ENCODE results near the gene UNC13D. TPM values are rescaled to one million over a fixed set of nuclear protein-coding genes. Genes with fewer than 3 reads are reported as not detected.

The UNC13D gene
- total RNA-seq, 1 donor from 2014 or later: 3.1 TPM

GRCh38 chr17:75880266-75880665 lies 36.1 kb upstream of the UNC13D start:
- Mint-ChIP-seq H3K4me3 (peak overlapping the region; percentile 47), H3K27ac (ENCODE audit: unreplicated experiment) (no peak overlapping the region), H3K9me3 (no peaks in the 10 kb centered on the region), H3K4me1 (peaks cover 5% of the 10 kb centered on the region), H3K36me3 (ENCODE audit: low read depth) (no peaks in the 10 kb centered on the region), H3K27me3 (ENCODE audit: low read depth) (peaks cover 62% of the 10 kb centered on the region)
- TF ChIP-seq CTCF (conservative IDR thresholded peaks at IDR 0.05): no peak
- no peak for DNase-seq (ENCODE audit: low read depth, low spot score)

GRCh38 chr17:75878174-75878998 lies 34.2 kb upstream of the UNC13D start, which contains the start of gene TRIM47:
Gene TRIM47 (minus strand): TSS chr17:75878581. CDS start chr17:75878548, 33 bp downstream.
- DNase-seq (ENCODE audit: low read depth, low spot score): no peak
- Mint-ChIP-seq H3K27me3 (ENCODE audit: low read depth) (peaks cover 66% of the 10 kb centered on the region), H3K27ac (ENCODE audit: unreplicated experiment) (no peak within 1 kb of the TSS), H3K4me3 (peak within 1 kb of the TSS; percentile 62), H3K36me3 (ENCODE audit: low read depth) (no peaks in the 10 kb centered on the region), H3K9me3 (no peaks in the 10 kb centered on the region), H3K4me1 (peaks cover 5% of the 10 kb centered on the region)
- no peak for TF ChIP-seq CTCF (conservative IDR thresholded peaks at IDR 0.05)

DNA sequence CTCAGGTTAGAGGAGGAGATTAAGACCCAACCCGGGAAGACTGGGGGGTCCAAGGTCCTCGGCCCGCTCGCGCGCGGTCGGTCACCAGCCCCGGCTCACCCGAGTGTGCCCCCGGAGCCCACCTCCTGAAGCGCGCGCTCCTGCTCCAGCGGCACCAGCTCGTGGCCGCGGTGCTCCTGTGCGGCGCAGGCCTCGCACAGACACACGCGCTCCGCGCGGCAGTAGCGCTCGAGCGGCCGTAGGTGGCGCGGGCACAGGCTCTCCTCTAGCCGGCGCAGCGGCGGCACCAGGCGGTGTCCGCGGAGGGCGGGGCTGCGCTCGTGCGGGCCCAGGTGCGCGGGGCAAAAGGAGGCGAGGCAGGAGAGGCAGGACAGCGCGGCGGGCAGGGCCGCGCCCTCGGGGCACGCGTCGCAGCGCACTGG lies 33.6 kb upstream of the UNC13D start:
- Mint-ChIP-seq H3K4me1 (peaks cover 5% of the 10 kb centered on the region), H3K27me3 (ENCODE audit: low read depth) (peaks cover 65% of the 10 kb centered on the region), H3K4me3 (peak overlapping the region; percentile 62), H3K36me3 (ENCODE audit: low read depth) (no peaks in the 10 kb centered on the region), H3K9me3 (no peaks in the 10 kb centered on the region), H3K27ac (ENCODE audit: unreplicated experiment) (no peak overlapping the region)
- DNase-seq (ENCODE audit: low read depth, low spot score): peak; percentile 61
- peak; percentile 64 for TF ChIP-seq CTCF (conservative IDR thresholded peaks at IDR 0.05)

- Mint-ChIP-seq H3K4me1 (peaks cover 11% of the 10 kb centered on the region), H3K27ac (ENCODE audit: unreplicated experiment) (no peak overlapping the region), H3K27me3 (ENCODE audit: low read depth) (peaks cover 60% of the 10 kb centered on the region), H3K36me3 (ENCODE audit: low read depth) (no peaks in the 10 kb centered on the region), H3K9me3 (no peaks in the 10 kb centered on the region), H3K4me3 (peak overlapping the region; percentile 62)
- no peak for TF ChIP-seq CTCF (conservative IDR thresholded peaks at IDR 0.05)
- DNase-seq (ENCODE audit: low read depth, low spot score): no peak
Observed at GRCh38 chr17:75876938-75877751, 32.9 kb upstream of the UNC13D start.

- no peak overlapping the region for H3K4me3 Mint-ChIP-seq
- no peaks in the 10 kb centered on the region for H3K9me3 Mint-ChIP-seq
- H3K36me3 Mint-ChIP-seq (ENCODE audit: low read depth): no peaks in the 10 kb centered on the region
- H3K4me1 Mint-ChIP-seq: peaks cover 11% of the 10 kb centered on the region
- H3K27ac Mint-ChIP-seq (ENCODE audit: unreplicated experiment): no peak overlapping the region
- DNase-seq (ENCODE audit: low read depth, low spot score): no peak
- H3K27me3 Mint-ChIP-seq (ENCODE audit: low read depth): peaks cover 52% of the 10 kb centered on the region
- TF ChIP-seq CTCF (conservative IDR thresholded peaks at IDR 0.05): no peak
Observed at GRCh38 chr17:75876190-75876937, 32.2 kb upstream of the UNC13D start.
